ENCODE data around the gene CNTNAP2. TPM values are rescaled to one million over a fixed set of nuclear protein-coding genes. Genes with fewer than 3 reads are reported as not detected.
A peak's percentile ranks its signal among the peaks of the same experiment; 100 is the strongest.

The CNTNAP2 gene
- total RNA-seq, 1 donor from 2014 or later, result 1.9 TPM

GRCh38 chr7:147971606-147972110 lies 1855.1 kb downstream of the CNTNAP2 start:
- no peak for DNase-seq

DNA sequence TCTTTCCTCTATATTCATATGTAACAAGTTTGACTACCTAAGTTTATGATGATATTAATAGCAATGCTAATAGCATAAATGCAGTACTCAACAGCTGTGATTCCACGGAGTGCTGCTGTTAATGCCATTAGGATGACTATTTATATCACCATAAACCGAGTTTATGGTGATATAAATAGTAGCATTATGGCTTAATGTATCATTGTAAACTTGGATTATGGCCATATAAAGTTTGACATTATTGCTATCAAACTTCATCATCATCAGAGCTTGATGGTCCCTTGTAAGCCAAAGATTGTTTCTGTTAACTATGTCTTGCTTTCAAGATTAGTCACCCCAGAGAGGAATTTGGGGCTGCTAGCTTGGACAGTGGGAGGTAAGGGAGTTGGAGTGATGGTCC lies 1861.6 kb downstream of the CNTNAP2 start:
- no peak for DNase-seq

GRCh38 chr7:147978651-147979050 lies 1862.0 kb downstream of the CNTNAP2 start:
- no peak for DNase-seq

DNA sequence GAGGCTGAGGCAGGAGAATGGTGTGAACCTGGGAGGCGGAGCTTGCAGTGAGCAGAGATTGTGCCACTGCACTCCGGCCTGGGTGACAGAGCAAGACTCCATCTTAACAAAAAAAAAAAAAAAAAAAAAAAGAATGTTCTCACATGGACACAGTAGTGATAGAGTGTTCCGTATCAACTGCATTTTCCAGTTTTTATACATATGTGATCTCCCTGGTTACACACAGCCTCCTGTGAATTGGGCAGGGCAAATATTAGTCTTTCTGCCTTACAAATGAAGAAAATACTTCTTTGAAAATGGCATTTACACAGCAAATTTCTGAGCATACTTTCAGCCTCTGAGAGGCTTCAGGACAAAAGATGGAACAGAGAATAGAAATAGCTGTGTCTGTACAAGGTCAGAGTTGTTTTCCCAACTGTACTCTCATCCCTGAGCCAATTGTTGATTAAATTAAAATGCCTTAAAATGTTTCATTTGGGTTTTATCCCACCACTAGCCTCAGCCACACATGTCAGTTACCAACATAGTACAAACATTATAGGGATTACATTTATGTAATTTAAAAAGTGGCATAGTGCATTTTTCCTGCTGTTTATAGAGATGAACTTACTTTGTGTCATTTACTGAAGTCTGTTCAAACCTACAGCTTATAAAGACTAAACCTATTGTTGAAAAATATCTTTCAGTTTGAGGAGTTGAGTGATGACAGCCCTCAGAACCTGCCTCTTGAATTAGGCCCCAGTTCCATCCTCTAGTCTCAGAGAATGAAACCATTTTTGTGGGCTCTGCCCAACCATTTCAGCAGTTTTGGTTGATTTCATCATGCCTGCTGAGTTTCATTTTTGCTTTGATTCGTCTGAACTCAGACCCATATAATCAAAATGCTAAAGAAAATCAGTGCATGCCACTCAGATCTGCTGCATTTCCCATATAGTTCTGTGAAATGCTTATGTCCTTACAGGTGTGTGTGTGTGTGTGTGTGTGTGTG lies 1864.5 kb downstream of the CNTNAP2 start:
- peak; percentile 27 for DNase-seq

DNA sequence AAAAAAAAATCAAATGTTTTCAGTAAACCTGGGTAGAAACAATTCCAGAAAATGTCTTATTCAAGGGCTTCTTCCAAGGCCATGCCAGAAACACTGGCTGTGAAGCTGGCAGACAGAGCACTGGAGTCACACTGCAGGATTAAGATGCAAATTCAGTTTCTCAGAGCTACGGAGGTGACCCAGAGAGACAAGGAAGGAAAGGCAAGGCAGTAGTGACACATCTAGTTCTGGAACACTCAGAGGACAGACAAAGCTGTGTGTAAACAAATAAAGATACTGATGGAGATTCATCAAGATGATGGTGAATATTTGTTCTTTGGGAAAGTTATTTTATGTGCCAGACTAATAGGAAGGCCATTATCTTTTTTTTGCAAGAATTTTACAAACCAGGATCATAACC lies 1865.7 kb downstream of the CNTNAP2 start:
- DNase-seq, result no peak

DNA sequence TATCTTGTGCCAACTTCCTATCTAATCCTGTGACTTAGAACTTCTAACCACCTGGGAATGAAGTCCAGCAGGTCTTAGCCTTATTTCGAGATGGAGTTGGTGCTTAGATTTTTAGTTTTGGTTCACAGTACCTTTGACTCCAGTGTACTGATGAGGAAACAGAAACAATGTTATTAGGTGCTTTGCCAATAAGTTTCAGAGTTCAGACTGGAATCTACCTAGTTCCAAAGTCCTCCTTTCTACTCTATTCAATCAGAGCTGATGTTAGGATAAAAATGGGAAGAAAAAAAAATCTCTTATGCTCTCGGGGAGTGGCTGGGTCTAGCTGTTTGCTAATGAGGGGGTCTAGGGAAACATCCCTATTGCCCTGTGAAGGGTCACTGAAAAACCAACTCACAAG lies 1867.7 kb downstream of the CNTNAP2 start:
- no peak for DNase-seq

DNA sequence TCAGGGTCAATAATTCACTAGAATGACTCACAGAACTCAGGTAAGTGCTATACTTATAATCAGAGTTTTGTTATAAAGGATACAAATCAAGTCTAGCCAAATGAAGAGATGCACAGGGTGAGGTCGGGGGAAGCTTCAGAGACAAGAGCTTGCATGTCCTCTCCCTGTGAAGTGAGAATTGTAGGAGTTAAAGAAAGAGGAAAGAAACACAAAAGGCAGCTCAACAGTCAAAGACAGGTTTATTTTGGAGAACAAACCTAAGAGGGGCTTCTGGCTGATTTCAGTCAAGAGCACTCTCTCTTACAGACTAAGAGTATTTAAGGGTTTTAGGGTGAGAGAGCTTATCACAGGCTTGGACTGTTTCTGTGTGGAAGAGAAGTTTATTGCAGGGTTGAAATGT lies 1873.5 kb downstream of the CNTNAP2 start:
- DNase-seq, result no peak

- no peak for DNase-seq
These were observed 1874.3 kb downstream of the CNTNAP2 start for GRCh38 chr7:147990942-147991341.

DNA sequence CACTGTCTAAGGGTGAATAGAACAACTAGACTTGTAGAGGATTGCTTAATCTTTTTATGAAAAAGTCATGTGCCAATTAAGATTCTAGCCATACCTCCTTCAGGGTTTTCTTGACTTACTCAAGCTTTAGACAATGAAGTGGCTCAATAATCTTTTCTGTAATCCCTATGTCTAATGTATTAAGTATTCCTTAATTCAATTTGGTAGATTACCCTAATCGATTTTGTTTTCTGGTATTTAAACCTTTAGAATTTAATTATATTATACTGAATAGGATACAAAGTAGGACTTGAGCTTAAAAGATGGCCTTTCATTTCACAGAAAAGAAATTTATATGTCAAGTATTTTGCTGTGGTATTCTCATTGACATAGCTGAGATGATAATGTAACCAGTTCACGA lies 1876.1 kb downstream of the CNTNAP2 start:
- DNase-seq, result no peak

GRCh38 chr7:147997636-147998035 lies 1881.0 kb downstream of the CNTNAP2 start:
- DNase-seq, result no peak

DNA sequence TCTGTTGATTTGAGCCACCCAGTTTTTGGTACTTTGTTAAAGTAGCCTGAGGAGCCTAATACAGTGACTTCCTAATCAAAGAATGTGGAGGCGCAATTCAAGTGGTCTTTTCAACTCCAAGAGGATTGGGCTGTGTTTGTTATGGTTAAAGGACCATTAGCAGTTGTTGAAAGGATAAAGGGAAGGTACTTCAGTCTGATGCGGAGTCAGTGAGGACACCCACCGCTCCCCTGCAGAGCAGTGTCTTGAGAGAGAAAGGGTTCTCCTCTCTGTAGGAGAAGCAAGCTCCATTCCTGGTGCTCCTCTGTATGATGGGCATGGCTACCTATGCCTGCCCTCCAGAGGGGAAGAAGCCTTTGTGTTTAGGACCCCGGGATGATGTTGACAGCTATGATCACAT lies 1883.4 kb downstream of the CNTNAP2 start:
- no peak for DNase-seq

GRCh38 chr7:148011753-148012152 lies 1895.2 kb downstream of the CNTNAP2 start:
- DNase-seq, result no peak

DNA sequence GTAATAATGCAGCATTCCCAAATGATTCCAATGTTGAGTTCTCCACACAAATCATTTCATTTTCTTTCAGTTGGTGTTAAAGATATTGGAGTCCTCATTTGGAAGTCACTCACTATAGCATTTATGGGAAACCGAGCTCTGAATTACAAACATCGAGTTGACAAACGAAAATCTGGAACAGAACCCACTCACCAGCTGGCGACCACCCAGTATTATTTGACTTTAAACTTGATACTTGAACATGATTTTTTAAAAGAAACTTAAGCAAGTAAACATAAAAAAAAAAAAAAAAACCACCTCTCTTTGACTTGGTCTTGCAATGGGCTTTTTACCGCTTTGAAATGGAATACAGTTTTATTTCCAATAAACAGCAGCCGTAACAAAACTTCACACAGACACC lies 1897.4 kb downstream of the CNTNAP2 start:
- no peak for DNase-seq

GRCh38 chr7:148014541-148014940 lies 1897.9 kb downstream of the CNTNAP2 start:
- DNase-seq, result peak; percentile 15

DNA sequence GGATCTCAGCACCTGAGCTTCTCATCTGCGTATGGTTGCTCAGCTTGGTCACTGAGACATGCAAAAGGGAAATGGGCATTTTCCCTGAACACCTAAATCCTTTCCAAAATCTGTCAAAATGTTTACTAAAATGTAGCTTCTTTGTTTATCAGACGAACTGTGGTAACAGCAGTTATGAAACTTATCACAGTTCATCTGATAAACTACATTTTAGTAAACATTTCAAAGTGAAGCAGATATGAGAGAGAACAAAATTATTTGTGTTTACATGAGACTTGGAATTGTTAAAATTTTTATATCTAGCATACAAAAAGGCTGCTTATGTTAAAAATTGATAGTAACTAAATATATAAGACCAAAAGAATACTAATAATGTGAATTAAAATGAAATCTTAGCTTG lies 1900.5 kb downstream of the CNTNAP2 start:
- DNase-seq, result no peak

DNA sequence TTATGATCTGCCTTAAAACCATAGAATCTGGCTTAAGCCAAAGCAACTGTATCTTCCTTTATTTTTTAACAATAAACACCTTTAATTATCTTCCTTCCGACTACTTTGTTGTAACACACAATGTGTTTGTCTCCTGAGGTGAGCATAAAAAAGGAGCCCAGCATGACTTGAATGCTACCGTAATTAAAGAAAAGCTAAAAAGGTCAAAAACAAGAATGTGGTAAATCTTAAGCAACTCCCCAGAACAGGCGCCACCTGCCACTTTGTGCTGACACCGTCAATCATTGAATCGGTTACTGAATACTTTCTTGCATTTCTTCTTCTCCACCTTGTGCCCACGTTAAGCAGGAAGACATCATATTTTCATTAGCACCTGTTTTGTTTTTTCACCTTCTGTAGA lies 1904.1 kb downstream of the CNTNAP2 start:
- DNase-seq, result no peak

GRCh38 chr7:148021507-148022045 lies 1905.0 kb downstream of the CNTNAP2 start:
- DNase-seq, result no peak

- DNase-seq, result no peak
These were observed 1906.2 kb downstream of the CNTNAP2 start for GRCh38 chr7:148022832-148023231.

- no peak for DNase-seq
These were observed 1910.1 kb downstream of the CNTNAP2 start for GRCh38 chr7:148026713-148027112.

DNA sequence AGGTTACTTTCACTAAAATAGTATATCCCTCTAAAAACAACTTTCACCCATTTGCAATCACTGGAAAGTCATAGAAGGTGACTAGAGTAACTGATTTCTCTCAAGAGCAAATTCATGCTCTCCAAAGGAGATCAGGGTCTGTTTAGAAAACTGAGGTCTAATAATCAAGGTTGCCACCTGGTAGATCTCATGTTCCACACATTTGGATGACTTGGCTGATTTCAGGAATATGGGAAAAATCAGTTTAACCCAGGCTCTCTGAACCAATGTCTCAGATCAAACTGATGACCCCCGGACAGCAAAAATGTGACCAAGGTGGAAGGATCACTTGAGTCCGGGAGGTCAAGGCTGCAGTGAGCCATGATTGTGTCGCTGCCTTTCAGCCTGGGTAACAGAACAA lies 1911.6 kb downstream of the CNTNAP2 start:
- no peak for DNase-seq

- no peak for DNase-seq
These were observed 1914.4 kb downstream of the CNTNAP2 start for GRCh38 chr7:148031019-148031418.

GRCh38 chr7:148031811-148032210 lies 1915.2 kb downstream of the CNTNAP2 start:
- DNase-seq, result no peak

DNA sequence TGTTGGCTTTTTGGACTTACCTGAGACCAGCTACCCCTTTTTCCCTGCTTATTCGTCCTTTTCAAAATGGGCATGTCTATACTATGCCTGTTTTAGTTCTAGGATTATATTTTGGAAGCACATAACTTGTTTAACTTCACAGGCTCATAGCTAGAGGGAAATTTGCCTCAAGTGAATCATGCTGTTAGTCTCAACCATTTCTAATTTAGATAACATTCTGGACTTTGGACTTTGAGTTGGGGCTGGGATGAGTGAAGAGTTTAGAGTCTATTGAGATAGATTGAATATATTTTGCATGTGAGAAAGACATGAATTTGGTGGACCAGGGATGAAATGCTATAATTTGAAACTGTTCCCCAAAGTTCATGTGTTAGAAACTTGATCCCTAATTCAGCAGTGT lies 1919.3 kb downstream of the CNTNAP2 start:
- DNase-seq, result no peak

DNA sequence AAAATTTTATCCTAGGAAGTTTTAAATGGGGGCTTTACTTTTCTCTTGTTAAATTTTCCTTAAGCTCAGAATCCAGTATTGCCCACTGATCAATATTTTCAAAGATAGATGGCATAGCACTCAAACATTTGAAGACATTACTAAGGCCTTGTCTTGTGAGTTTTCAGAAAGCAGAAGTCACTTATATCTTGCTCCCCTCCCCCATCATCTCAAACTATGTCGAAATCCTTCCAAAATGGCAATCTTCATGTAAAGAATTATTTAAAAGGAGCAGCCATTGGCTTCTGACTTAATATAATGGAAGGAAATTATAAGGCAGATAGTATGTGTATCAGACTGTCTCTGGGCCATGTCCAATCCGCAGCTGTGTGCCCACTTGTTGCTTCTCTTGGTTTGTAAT lies 1920.4 kb downstream of the CNTNAP2 start:
- no peak for DNase-seq

All from tongue (tissue), 2 donors.